ENCODE measurements around the gene EMC8. TPM values are rescaled to one million over a fixed set of nuclear protein-coding genes. Genes with fewer than 3 reads are reported as not detected.
"Not testable (repeated sequence)": the region's sequence is repeated elsewhere in the genome, so short reads cannot be mapped to it uniquely, and the experiment has no call there.

EMC8 gene
- total RNA-seq, 1 donor from 2014 or later: 26.3 TPM

- H3K27me3 ChIP-seq (ENCODE audit: control insufficient read depth, insufficient read depth, low read length): peaks cover 7% of the 10 kb centered on the region
- no peak for DNase-seq (ENCODE audit: low read depth)
- H3K36me3 ChIP-seq (ENCODE audit: control insufficient read depth, insufficient read depth, low read length): peaks cover 3% of the 10 kb centered on the region
- no peak for FAIRE-seq
- no peak for TF ChIP-seq CTCF (IDR thresholded peaks at IDR 0.05; ENCODE audit: insufficient read depth, low read length, severe bottlenecking)
- H3K4me3 ChIP-seq (ENCODE audit: low read depth, low read length): no peak overlapping the region
Observed at GRCh38 chr16:85809645-85810044, 10.3 kb upstream of the EMC8 start.

GRCh38 chr16:85808926-85809325, 9.6 kb upstream of the EMC8 start:
- FAIRE-seq (no peak), DNase-seq (ENCODE audit: low read depth) (no peak)
- no peak for TF ChIP-seq CTCF (IDR thresholded peaks at IDR 0.05; ENCODE audit: insufficient read depth, low read length, severe bottlenecking)
- no peak overlapping the region for H3K4me3 ChIP-seq (ENCODE audit: low read depth, low read length)
- peaks cover 7% of the 10 kb centered on the region for H3K27me3 ChIP-seq (ENCODE audit: control insufficient read depth, insufficient read depth, low read length)
- peaks cover 4% of the 10 kb centered on the region for H3K36me3 ChIP-seq (ENCODE audit: control insufficient read depth, insufficient read depth, low read length)

GRCh38 chr16:85808104-85808503, 8.8 kb upstream of the EMC8 start:
- DNase-seq (ENCODE audit: low read depth); H3K27me3 ChIP-seq (ENCODE audit: control insufficient read depth, insufficient read depth, low read length); FAIRE-seq; H3K4me3 ChIP-seq (ENCODE audit: low read depth, low read length); H3K36me3 ChIP-seq (ENCODE audit: control insufficient read depth, insufficient read depth, low read length): not testable (repeated sequence)

GRCh38 chr16:85807340-85807739, 8.0 kb upstream of the EMC8 start:
- not testable (repeated sequence) for DNase-seq (ENCODE audit: low read depth); H3K4me3 ChIP-seq (ENCODE audit: low read depth, low read length); FAIRE-seq; H3K27me3 ChIP-seq (ENCODE audit: control insufficient read depth, insufficient read depth, low read length)
- peaks cover 13% of the 10 kb centered on the region for H3K36me3 ChIP-seq (ENCODE audit: control insufficient read depth, insufficient read depth, low read length)

GRCh38 chr16:85806539-85806938, 7.2 kb upstream of the EMC8 start:
- Histone ChIP-seq H3K4me3 (ENCODE audit: low read depth, low read length) (no peak overlapping the region), H3K27me3 (ENCODE audit: control insufficient read depth, insufficient read depth, low read length) (no peaks in the 10 kb centered on the region), H3K36me3 (ENCODE audit: control insufficient read depth, insufficient read depth, low read length) (peaks cover 20% of the 10 kb centered on the region)
- no peak for TF ChIP-seq CTCF (IDR thresholded peaks at IDR 0.05; ENCODE audit: insufficient read depth, low read length, severe bottlenecking)
- DNase-seq (ENCODE audit: low read depth) (no peak), FAIRE-seq (no peak)

GRCh38 chr16:85805442-85806045, 6.2 kb upstream of the EMC8 start:
- H3K36me3 ChIP-seq (ENCODE audit: control insufficient read depth, insufficient read depth, low read length): peaks cover 22% of the 10 kb centered on the region
- H3K4me3 ChIP-seq (ENCODE audit: low read depth, low read length): no peak overlapping the region
- DNase-seq (ENCODE audit: low read depth): no peak
- no peak for FAIRE-seq
- no peaks in the 10 kb centered on the region for H3K27me3 ChIP-seq (ENCODE audit: control insufficient read depth, insufficient read depth, low read length)
- TF ChIP-seq CTCF (IDR thresholded peaks at IDR 0.05; ENCODE audit: insufficient read depth, low read length, severe bottlenecking): no peak

- peaks cover 22% of the 10 kb centered on the region for H3K36me3 ChIP-seq (ENCODE audit: control insufficient read depth, insufficient read depth, low read length)
- no peak for DNase-seq (ENCODE audit: low read depth)
- no peak for TF ChIP-seq CTCF (IDR thresholded peaks at IDR 0.05; ENCODE audit: insufficient read depth, low read length, severe bottlenecking)
- H3K4me3 ChIP-seq (ENCODE audit: low read depth, low read length): no peak overlapping the region
- no peak for FAIRE-seq
- no peaks in the 10 kb centered on the region for H3K27me3 ChIP-seq (ENCODE audit: control insufficient read depth, insufficient read depth, low read length)
Observed at GRCh38 chr16:85803570-85803969, 4.2 kb upstream of the EMC8 start.
